ENCODE measurements around the gene LRCH4. TPM values are rescaled to one million over a fixed set of nuclear protein-coding genes. Genes with fewer than 3 reads are reported as not detected.
"Not testable (repeated sequence)": the region's sequence is repeated elsewhere in the genome, so short reads cannot be mapped to it uniquely, and the experiment has no call there.

The LRCH4 gene
- total and polyA plus RNA-seq, 9 of the 15 experiments (the other 6 are each of a cell fraction or from before 2014, with no cell fraction given), result 0.06 to 63.3 (median 15.0) TPM

- peak overlapping the region; percentile 89 for H2AFZ ChIP-seq (ENCODE audit: low read depth, low read length)
- H3K9me1 ChIP-seq (ENCODE audit: control insufficient read depth, insufficient read depth, low read length); H3K4me2 ChIP-seq (ENCODE audit: insufficient read depth, low read length); H4K20me1 ChIP-seq (replicated peaks; ENCODE audit: control insufficient read depth, insufficient read depth, low read length); H3K4me3 ChIP-seq; BruUV-seq (replicated peaks); DNase-seq (ENCODE audit: extremely low read depth in 1 of 4, low spot score in 3 of 4); H3K36me3 ChIP-seq (ENCODE audit: control insufficient read depth, insufficient read depth, low read length); ATAC-seq; in situ Hi-C loops (cut with MboI); CTCF ChIA-PET (ENCODE audit: low intra/inter-chr PET ratio); FAIRE-seq; H3K27me3 ChIP-seq (ENCODE audit: control insufficient read depth in 2 of 2, insufficient read depth in 2 of 2, low read length in 2 of 2); H3K9me3 ChIP-seq (replicated peaks; ENCODE audit: control insufficient read depth, insufficient read depth, low read depth, low read length): not testable (repeated sequence)
- intact Hi-C loops (cut with micrococcal nuclease), result loop anchor here (5.0 kb wide), 1 partner anchor 34 kb away; no protein-coding TSS in a partner anchor
- H3K4me1 ChIP-seq (replicated peaks in 1 of 2; ENCODE audit: control insufficient read depth in 2 of 2, insufficient read depth in 2 of 2, low read length in 2 of 2), result peaks cover 33 to 49% of the 10 kb centered on the region in 2 experiments; a peak in 4 of 5 replicates
- peak overlapping the region; percentile 23; the same call in 2 of the 3 replicates for H3K27ac ChIP-seq (ENCODE audit: extremely low read depth, low read depth, low read length)
- TF ChIP-seq ARNT (IDR thresholded peaks at IDR 0.05) (peak in 1 of 2 experiments; percentile 41; a peak in 1 of 4 replicates), MTA1 (IDR thresholded peaks at IDR 0.05; ENCODE audit: borderline replicate concordance) (peak; percentile 23; the same call in 1 of the 2 replicates), CC2D1A (IDR thresholded peaks at IDR 0.05) (0 out of 2 replicates have a peak, but pooled peaks have one; percentile 22), ARHGAP35 (IDR thresholded peaks at IDR 0.05; ENCODE audit: partially characterized antibody) (peak; percentile 11), SMARCA4 (IDR thresholded peaks at IDR 0.05) (peak; percentile 59), SRF (CRISPR knock-in tag; IDR thresholded peaks at IDR 0.05) (0 out of 4 replicates have a peak, but pooled peaks of 1 of the 2 experiments have one; percentile 15), HDAC2 (IDR thresholded peaks at IDR 0.05) (0 out of 2 replicates have a peak, but pooled peaks have one; percentile 23), SMARCA5 (IDR thresholded peaks at IDR 0.05) (0 out of 2 replicates have a peak, but pooled peaks have one; percentile 30), HDAC1 (IDR thresholded peaks at IDR 0.05) (0 out of 4 replicates have a peak, but pooled peaks of 1 of the 2 experiments have one; percentile 60), LARP7 (IDR thresholded peaks at IDR 0.05) (0 out of 2 replicates have a peak, but pooled peaks have one; percentile 27), DPF2 (IDR thresholded peaks at IDR 0.05) (peak; percentile 66), HLTF (IDR thresholded peaks at IDR 0.05) (0 out of 2 replicates have a peak, but pooled peaks have one; percentile 63), C11orf30 (IDR thresholded peaks at IDR 0.05; ENCODE audit: low read depth) (peak; percentile 74; the same call in 1 of the 2 replicates), MIER1 (IDR thresholded peaks at IDR 0.05; ENCODE audit: low read depth) (0 out of 2 replicates have a peak, but pooled peaks have one; percentile 31), EGR1 (conservative IDR thresholded peaks at IDR 0.05) (peak; percentile 59; the same call in 1 of the 2 replicates), SMARCE1 (IDR thresholded peaks at IDR 0.05) (0 out of 2 replicates have a peak, but pooled peaks have one; percentile 46), BCOR (IDR thresholded peaks at IDR 0.05) (0 out of 2 replicates have a peak, but pooled peaks have one; percentile 9), ZNF316 (IDR thresholded peaks at IDR 0.05) (peak; percentile 88)
- TF ChIP-seq, protein P1, sequence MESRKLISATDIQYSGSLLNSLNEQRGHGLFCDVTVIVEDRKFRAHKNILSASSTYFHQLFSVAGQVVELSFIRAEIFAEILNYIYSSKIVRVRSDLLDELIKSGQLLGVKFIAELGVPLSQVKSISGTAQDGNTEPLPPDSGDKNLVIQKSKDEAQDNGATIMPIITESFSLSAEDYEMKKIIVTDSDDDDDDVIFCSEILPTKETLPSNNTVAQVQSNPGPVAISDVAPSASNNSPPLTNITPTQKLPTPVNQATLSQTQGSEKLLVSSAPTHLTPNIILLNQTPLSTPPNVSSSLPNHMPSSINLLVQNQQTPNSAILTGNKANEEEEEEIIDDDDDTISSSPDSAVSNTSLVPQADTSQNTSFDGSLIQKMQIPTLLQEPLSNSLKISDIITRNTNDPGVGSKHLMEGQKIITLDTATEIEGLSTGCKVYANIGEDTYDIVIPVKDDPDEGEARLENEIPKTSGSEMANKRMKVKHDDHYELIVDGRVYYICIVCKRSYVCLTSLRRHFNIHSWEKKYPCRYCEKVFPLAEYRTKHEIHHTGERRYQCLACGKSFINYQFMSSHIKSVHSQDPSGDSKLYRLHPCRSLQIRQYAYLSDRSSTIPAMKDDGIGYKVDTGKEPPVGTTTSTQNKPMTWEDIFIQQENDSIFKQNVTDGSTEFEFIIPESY (CRISPR knock-in tag; IDR thresholded peaks at IDR 0.05), result peak; percentile 8; the same call in 1 of the 2 replicates
- TF ChIP-seq, protein P2, sequence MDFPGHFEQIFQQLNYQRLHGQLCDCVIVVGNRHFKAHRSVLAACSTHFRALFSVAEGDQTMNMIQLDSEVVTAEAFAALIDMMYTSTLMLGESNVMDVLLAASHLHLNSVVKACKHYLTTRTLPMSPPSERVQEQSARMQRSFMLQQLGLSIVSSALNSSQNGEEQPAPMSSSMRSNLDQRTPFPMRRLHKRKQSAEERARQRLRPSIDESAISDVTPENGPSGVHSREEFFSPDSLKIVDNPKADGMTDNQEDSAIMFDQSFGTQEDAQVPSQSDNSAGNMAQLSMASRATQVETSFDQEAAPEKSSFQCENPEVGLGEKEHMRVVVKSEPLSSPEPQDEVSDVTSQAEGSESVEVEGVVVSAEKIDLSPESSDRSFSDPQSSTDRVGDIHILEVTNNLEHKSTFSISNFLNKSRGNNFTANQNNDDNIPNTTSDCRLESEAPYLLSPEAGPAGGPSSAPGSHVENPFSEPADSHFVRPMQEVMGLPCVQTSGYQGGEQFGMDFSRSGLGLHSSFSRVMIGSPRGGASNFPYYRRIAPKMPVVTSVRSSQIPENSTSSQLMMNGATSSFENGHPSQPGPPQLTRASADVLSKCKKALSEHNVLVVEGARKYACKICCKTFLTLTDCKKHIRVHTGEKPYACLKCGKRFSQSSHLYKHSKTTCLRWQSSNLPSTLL (IDR thresholded peaks at IDR 0.05), result 0 out of 2 replicates have a peak, but pooled peaks have one; percentile 24
- TF ChIP-seq, protein P3, sequence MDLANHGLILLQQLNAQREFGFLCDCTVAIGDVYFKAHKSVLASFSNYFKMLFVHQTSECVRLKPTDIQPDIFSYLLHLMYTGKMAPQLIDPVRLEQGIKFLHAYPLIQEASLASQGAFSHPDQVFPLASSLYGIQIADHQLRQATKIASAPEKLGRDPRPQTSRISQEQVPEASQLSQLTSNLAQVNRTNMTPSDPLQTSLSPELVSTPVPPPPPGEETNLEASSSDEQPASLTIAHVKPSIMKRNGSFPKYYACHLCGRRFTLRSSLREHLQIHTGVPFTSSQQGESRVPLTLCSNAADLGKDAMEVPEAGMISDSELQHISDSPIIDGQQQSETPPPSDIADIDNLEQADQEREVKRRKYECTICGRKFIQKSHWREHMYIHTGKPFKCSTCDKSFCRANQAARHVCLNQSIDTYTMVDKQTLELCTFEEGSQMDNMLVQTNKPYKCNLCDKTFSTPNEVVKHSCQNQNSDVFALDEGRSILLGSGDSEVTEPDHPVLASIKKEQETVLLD (IDR thresholded peaks at IDR 0.05), result 0 out of 2 replicates have a peak, but pooled peaks have one; percentile 34
- peaks cover 17% of the 10 kb centered on the region for H3K79me2 ChIP-seq (ENCODE audit: control insufficient read depth, insufficient read depth, low read length)
- POLR2A ChIA-PET, result interaction anchor here (1.0 kb wide), 1 partner anchor 17 kb away, joined by 3 read pairs; no protein-coding TSS in a partner anchor
- peak overlapping the region in 1 of 2 experiments; percentile 74; a peak in 1 of 4 replicates for H3K9ac ChIP-seq (ENCODE audit: insufficient read depth in 1 of 2, low read depth in 2 of 2, low read length in 2 of 2)
- 50% methylated on average over 9 of the region's 9 CpGs for WGBS (ENCODE audit: insufficient coverage, low coverage, missing lambda C conversion rate)
Measured at GRCh38 chr7:100535982-100536381, 49.9 kb downstream of the LRCH4 start.

Data from K562 (cell line).